NT2/D1 (cell line): ENCODE measurements around the gene ADAMTS16.

ENCODE experiments used
- DNase-seq: peaks from one replicate; pipeline ENCODE4 v3.0.0-alpha.2; 2011; ENCODE audit warnings: low read depth, low spot score
- H3K27me3 ChIP-seq: 2 replicates; pipeline ENCODE4 v1.6.0; 2011; ENCODE audit warnings: mild to moderate bottlenecking; ENCODE audit not compliant: insufficient read length, insufficient read depth
- H3K36me3 ChIP-seq: 2 replicates; pipeline ENCODE4 v1.6.1; 2011; ENCODE audit warnings: mild to moderate bottlenecking, low read length, mixed read lengths; ENCODE audit not compliant: insufficient read depth, insufficient read length
- H3K4me1 ChIP-seq: 2 replicates; pipeline ENCODE4 v1.5.1; 2011; ENCODE audit not compliant: insufficient read depth, insufficient read length
- H3K4me3 ChIP-seq: 2 replicates; pipeline ENCODE4 v1.5.1; 2011; ENCODE audit warnings: low read depth; ENCODE audit not compliant: insufficient read length
- H3K9ac ChIP-seq: 2 replicates; pipeline ENCODE4 v1.6.0; 2011; ENCODE audit warnings: low read depth; ENCODE audit not compliant: insufficient read length
- H3K9me3 ChIP-seq: 2 replicates; pipeline ENCODE4 v1.5.1; 2011; ENCODE audit warnings: mild to moderate bottlenecking, low read length; ENCODE audit not compliant: insufficient read depth
- SUZ12 ChIP-seq: IDR thresholded peaks from 2 replicates; pipeline ENCODE4 v1.6.1; 2011; ENCODE audit not compliant: insufficient read length, insufficient read depth; ENCODE audit errors: extremely low read depth
- YY1 ChIP-seq: IDR thresholded peaks from 2 replicates; pipeline ENCODE4 v1.6.1; 2011; ENCODE audit not compliant: insufficient read length, insufficient read depth
- ZNF274 ChIP-seq: IDR thresholded peaks from 2 replicates; pipeline ENCODE4 v1.6.1; 2011; ENCODE audit warnings: mild to moderate bottlenecking, low read depth, low read length

Gene ADAMTS16

GRCh38 chr5:5199495-5199894, 59.4 kb downstream of the ADAMTS16 start:
- no peaks in the 10 kb centered on the region for H3K36me3 ChIP-seq
- H3K9ac ChIP-seq = no peak overlapping the region
- TF ChIP-seq YY1 (no peak), SUZ12 (no peak), ZNF274 (no peak)
- no peak for DNase-seq
- no peaks in the 10 kb centered on the region for H3K27me3 ChIP-seq
- H3K9me3 ChIP-seq = no peaks in the 10 kb centered on the region
- H3K4me1 ChIP-seq = peaks cover 2% of the 10 kb centered on the region
- no peak overlapping the region for H3K4me3 ChIP-seq

DNA sequence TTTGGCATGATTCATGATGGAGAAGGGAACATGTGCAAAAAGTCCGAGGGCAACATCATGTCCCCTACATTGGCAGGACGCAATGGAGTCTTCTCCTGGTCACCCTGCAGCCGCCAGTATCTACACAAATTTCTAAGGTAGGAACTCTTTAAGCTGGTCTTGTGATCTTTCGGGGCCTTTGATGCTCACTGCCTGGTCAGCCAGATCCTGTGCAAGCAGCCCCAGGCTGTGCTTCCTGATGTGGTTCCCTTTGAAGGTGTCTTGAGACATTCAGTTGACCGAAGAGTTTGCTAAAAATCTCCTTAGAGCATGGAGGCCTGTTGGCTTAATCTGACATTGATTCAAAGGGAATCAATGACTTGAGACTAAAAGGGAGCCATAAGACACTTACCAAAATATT, 60.0 kb downstream of the ADAMTS16 start:
- DNase-seq = no peak
- no peak overlapping the region for H3K4me3 ChIP-seq
- H3K4me1 ChIP-seq = peaks cover 2% of the 10 kb centered on the region
- TF ChIP-seq SUZ12 (no peak), ZNF274 (no peak), YY1 (no peak)
- no peaks in the 10 kb centered on the region for H3K36me3 ChIP-seq
- no peaks in the 10 kb centered on the region for H3K9me3 ChIP-seq
- no peak overlapping the region for H3K9ac ChIP-seq
- H3K27me3 ChIP-seq = no peaks in the 10 kb centered on the region

GRCh38 chr5:5202321-5202720, 62.2 kb downstream of the ADAMTS16 start:
- no peak for DNase-seq
- no peak overlapping the region for H3K9ac ChIP-seq
- H3K9me3 ChIP-seq = no peaks in the 10 kb centered on the region
- H3K4me1 ChIP-seq = peaks cover 2% of the 10 kb centered on the region
- no peaks in the 10 kb centered on the region for H3K36me3 ChIP-seq
- no peaks in the 10 kb centered on the region for H3K27me3 ChIP-seq
- no peak overlapping the region for H3K4me3 ChIP-seq
- no peak for TF ChIP-seq ZNF274

DNA sequence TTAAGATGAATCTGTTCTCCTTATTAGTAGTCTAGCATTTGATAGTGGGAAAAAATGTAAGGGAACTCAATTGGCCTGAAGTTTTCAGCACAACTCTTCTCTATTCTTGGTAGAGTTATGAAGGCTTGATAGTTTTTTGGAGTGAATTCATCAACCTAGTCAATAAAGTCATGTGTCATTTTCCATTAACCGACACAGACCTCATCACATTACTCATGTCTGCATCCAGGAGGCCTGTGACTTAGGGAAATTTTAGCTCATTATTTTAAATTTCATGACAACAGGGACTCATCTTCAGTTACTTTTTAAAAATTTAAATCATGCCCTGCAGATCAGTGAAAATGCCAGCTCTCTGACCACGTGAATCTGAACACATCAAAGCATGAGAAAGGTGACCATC, 63.3 kb downstream of the ADAMTS16 start:
- Histone ChIP-seq H3K4me3 (no peak overlapping the region), H3K4me1 (peaks cover 2% of the 10 kb centered on the region), H3K36me3 (no peaks in the 10 kb centered on the region), H3K27me3 (no peaks in the 10 kb centered on the region), H3K9ac (no peak overlapping the region), H3K9me3 (no peaks in the 10 kb centered on the region)
- no peak for DNase-seq
- TF ChIP-seq ZNF274 = no peak
- TF ChIP-seq YY1 = no peak
- TF ChIP-seq SUZ12 = no peak

GRCh38 chr5:5207828-5208227, 67.7 kb downstream of the ADAMTS16 start:
- TF ChIP-seq ZNF274 (no peak), YY1 (no peak), SUZ12 (no peak)
- DNase-seq = no peak
- H3K27me3 ChIP-seq = no peaks in the 10 kb centered on the region
- H3K9me3 ChIP-seq = no peaks in the 10 kb centered on the region
- H3K4me3 ChIP-seq = no peak overlapping the region
- H3K9ac ChIP-seq = no peak overlapping the region
- H3K36me3 ChIP-seq = no peaks in the 10 kb centered on the region
- H3K4me1 ChIP-seq = no peaks in the 10 kb centered on the region

- Histone ChIP-seq H3K9ac (no peak overlapping the region), H3K9me3 (no peaks in the 10 kb centered on the region), H3K27me3 (no peaks in the 10 kb centered on the region), H3K36me3 (no peaks in the 10 kb centered on the region), H3K4me3 (no peak overlapping the region), H3K4me1 (no peaks in the 10 kb centered on the region)
- no peak for DNase-seq
- no peak for TF ChIP-seq SUZ12
- TF ChIP-seq YY1 = no peak
- TF ChIP-seq ZNF274 = no peak
Measured at GRCh38 chr5:5209089-5209488, 69.0 kb downstream of the ADAMTS16 start.

GRCh38 chr5:5209510-5210286, 69.6 kb downstream of the ADAMTS16 start:
- H3K4me3 ChIP-seq = no peak overlapping the region
- H3K36me3 ChIP-seq = no peaks in the 10 kb centered on the region
- no peak overlapping the region for H3K9ac ChIP-seq
- TF ChIP-seq YY1 (no peak), ZNF274 (no peak), SUZ12 (no peak)
- no peak for DNase-seq
- H3K4me1 ChIP-seq = no peaks in the 10 kb centered on the region
- H3K27me3 ChIP-seq = no peaks in the 10 kb centered on the region
- no peaks in the 10 kb centered on the region for H3K9me3 ChIP-seq

DNA sequence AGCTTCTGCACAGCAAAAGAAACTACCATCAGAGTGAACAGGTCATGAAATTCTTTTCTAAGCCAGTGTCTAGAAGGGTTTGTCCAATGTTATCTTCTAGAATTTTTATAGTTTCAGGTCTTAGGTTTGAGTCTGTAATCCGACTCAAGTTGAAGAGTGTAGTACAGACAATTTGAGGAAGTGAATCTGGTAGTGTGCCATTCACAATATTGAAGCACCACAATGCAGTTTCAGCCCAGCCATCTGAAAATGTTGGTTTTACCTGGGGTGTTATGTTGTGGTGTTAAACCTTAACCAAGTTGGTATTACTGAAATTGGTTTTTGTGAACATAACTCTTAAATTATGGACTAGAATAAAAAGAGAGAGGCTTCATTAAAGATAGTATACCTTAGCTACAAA, 77.2 kb downstream of the ADAMTS16 start:
- Histone ChIP-seq H3K36me3 (no peaks in the 10 kb centered on the region), H3K9me3 (no peaks in the 10 kb centered on the region), H3K9ac (no peak overlapping the region), H3K4me1 (no peaks in the 10 kb centered on the region), H3K4me3 (no peak overlapping the region), H3K27me3 (no peaks in the 10 kb centered on the region)
- DNase-seq = no peak
- TF ChIP-seq SUZ12 (no peak), YY1 (no peak), ZNF274 (no peak)
